Measurements from ENCODE around the gene FAAP100.

DNA sequence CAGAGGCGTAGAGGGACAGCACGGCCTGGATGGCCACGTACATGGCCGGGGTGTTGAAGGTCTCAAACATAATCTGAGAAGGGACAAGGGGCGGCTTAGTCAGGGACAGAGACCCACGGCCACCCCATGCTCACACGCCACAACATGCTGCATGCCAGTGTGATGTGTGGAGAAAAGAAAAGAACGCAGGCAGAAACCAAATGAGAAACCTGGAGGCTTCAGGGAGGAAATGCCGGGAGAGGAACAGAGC is 40.7 kb downstream of the FAAP100 start:
- TF ChIP-seq EZH2 (IDR thresholded peaks at IDR 0.05; ENCODE audit: borderline replicate concordance) = no peak
- TF ChIP-seq, protein P1, sequence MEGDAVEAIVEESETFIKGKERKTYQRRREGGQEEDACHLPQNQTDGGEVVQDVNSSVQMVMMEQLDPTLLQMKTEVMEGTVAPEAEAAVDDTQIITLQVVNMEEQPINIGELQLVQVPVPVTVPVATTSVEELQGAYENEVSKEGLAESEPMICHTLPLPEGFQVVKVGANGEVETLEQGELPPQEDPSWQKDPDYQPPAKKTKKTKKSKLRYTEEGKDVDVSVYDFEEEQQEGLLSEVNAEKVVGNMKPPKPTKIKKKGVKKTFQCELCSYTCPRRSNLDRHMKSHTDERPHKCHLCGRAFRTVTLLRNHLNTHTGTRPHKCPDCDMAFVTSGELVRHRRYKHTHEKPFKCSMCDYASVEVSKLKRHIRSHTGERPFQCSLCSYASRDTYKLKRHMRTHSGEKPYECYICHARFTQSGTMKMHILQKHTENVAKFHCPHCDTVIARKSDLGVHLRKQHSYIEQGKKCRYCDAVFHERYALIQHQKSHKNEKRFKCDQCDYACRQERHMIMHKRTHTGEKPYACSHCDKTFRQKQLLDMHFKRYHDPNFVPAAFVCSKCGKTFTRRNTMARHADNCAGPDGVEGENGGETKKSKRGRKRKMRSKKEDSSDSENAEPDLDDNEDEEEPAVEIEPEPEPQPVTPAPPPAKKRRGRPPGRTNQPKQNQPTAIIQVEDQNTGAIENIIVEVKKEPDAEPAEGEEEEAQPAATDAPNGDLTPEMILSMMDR (IDR thresholded peaks at IDR 0.05; ENCODE audit: poor library complexity) = no peak

All from hepatocyte (in vitro differentiated cells).